ENCODE data around the gene CLECL1.

Gene CLECL1

DNA sequence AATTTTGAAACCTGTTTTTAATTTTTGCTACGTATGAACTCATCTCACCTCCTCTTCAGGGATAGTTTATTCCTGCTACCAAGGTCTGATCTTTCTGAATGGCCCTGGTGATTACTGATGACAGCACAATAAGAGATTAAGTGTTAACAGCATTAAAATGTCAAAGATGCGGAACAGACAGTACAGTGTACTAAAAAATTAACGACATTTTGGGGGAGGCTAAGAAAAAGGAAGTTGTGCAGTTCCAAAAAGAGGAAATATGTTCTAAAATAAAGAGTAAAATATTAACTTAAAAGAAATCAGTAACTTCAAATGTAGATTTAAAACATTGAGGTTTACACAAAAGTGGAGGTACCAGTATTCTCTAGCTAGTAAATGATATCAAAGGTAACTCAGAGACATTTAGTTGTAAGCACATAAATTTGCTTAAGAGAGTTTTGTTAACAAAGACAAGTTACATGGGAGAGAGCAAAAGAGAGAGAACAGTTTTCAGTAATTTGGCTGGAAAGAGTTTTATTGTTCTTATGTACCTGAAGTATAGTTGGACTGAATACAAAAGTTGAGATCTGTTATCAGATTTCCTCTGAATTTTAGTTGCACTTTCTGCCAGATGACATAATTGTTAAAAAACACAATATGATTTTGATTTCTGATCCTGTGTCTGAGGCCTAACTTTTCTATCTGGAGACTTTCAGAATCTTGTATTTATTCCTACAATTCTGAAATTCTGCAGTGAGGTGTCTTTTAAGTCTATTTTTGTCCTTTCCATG lies 4.2 kb upstream of the CLECL1 start:
- Histone ChIP-seq H3K27ac (ENCODE audit: poor library complexity, severe bottlenecking) (no peak overlapping the region), H3K9me3 (ENCODE audit: severe bottlenecking) (no peaks in the 10 kb centered on the region), H3K36me3 (ENCODE audit: low read depth) (no peaks in the 10 kb centered on the region), H3K4me1 (ENCODE audit: insufficient read depth, poor library complexity, severe bottlenecking) (no peaks in the 10 kb centered on the region), H3K4me3 (ENCODE audit: severe bottlenecking) (no peak overlapping the region), H3K27me3 (ENCODE audit: insufficient read depth, poor library complexity, severe bottlenecking) (no peaks in the 10 kb centered on the region)
- TF ChIP-seq, protein P1, sequence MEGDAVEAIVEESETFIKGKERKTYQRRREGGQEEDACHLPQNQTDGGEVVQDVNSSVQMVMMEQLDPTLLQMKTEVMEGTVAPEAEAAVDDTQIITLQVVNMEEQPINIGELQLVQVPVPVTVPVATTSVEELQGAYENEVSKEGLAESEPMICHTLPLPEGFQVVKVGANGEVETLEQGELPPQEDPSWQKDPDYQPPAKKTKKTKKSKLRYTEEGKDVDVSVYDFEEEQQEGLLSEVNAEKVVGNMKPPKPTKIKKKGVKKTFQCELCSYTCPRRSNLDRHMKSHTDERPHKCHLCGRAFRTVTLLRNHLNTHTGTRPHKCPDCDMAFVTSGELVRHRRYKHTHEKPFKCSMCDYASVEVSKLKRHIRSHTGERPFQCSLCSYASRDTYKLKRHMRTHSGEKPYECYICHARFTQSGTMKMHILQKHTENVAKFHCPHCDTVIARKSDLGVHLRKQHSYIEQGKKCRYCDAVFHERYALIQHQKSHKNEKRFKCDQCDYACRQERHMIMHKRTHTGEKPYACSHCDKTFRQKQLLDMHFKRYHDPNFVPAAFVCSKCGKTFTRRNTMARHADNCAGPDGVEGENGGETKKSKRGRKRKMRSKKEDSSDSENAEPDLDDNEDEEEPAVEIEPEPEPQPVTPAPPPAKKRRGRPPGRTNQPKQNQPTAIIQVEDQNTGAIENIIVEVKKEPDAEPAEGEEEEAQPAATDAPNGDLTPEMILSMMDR (IDR thresholded peaks at IDR 0.05; ENCODE audit: poor library complexity, severe bottlenecking) = no peak
- ATAC-seq (ENCODE audit: low read depth) = no peak
- DNase-seq (ENCODE audit: low spot score) = no peak

DNA sequence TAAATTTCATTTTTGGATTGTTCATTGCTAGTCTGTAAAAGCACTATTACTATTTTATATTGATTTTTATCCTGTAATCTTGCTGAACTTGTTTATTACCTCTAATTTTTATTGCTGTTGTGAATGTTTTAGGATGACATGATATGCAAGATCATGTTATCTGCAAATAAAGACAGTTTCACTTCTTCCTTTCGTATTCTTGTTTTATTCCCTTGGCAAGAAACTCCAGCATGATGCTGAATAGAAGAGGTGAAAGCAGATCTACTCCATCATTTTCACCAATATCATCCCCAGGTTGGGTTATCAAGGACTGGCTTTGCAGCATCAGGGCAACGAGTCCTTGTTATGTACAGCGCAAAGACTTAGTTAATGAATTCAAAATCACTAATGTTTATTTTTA lies 2.7 kb upstream of the CLECL1 start:
- H3K4me1 ChIP-seq (ENCODE audit: insufficient read depth, poor library complexity, severe bottlenecking) = no peaks in the 10 kb centered on the region
- H3K36me3 ChIP-seq (ENCODE audit: low read depth) = no peaks in the 10 kb centered on the region
- no peak for ATAC-seq (ENCODE audit: low read depth)

DNA sequence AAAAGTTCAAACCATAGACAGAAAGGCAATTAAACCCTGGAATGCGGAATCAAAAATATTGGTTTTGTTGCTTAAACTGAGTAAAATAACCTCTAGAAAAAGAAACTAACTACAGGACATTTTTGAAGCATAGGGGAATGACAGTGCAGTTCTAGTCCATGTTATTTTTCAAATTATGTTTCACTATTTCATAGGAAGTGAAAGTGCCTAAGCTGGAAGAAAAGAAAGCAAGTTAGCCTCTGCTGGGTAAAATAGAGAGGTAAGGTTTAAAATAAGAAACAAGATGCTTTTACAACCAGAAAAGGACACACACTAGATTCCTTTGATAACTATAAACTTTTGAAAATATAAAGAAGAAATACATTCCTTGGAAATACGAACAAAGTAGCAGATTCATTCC lies 1.1 kb downstream of the CLECL1 start:
- Histone ChIP-seq H3K4me1 (ENCODE audit: insufficient read depth, poor library complexity, severe bottlenecking) (peaks cover 8% of the 10 kb centered on the region), H3K27me3 (ENCODE audit: insufficient read depth, poor library complexity, severe bottlenecking) (no peaks in the 10 kb centered on the region), H3K36me3 (ENCODE audit: low read depth) (no peaks in the 10 kb centered on the region), H3K27ac (ENCODE audit: poor library complexity, severe bottlenecking) (no peak overlapping the region), H3K9me3 (ENCODE audit: severe bottlenecking) (no peaks in the 10 kb centered on the region), H3K4me3 (ENCODE audit: severe bottlenecking) (no peak overlapping the region)
- TF ChIP-seq, protein P1 (IDR thresholded peaks at IDR 0.05; ENCODE audit: poor library complexity, severe bottlenecking) = no peak
- DNase-seq (ENCODE audit: low spot score) (no peak), ATAC-seq (ENCODE audit: low read depth) (no peak)

More for the DNA sequence above, 2.7 kb upstream of the CLECL1 start:
- no peaks in the 10 kb centered on the region for H3K9me3 ChIP-seq (ENCODE audit: severe bottlenecking)
- H3K27me3 ChIP-seq (ENCODE audit: insufficient read depth, poor library complexity, severe bottlenecking) = no peaks in the 10 kb centered on the region
- H3K4me3 ChIP-seq (ENCODE audit: severe bottlenecking) = no peak overlapping the region
- TF ChIP-seq, protein P1 (IDR thresholded peaks at IDR 0.05; ENCODE audit: poor library complexity, severe bottlenecking) = no peak
- H3K27ac ChIP-seq (ENCODE audit: poor library complexity, severe bottlenecking) = no peak overlapping the region
- no peak for DNase-seq (ENCODE audit: low spot score)

DNA sequence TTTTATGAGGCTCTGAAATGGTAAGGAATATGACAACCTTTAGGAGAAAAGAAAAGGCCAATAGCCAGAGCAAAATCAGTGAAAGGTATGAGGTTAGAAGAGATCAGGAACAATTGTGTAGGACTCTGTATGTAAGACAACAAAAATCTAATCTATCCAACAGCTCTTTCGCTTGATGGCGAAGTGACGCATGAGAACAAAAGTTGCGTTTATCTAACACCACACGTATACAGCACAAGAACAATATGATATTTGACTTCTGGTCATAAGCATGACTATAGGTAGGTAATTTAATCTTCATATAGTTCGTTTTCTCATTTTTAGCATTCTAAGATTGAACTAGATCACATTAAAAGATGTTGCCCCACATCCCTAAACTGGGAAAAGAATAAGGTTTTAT lies 1.5 kb downstream of the CLECL1 start:
- Histone ChIP-seq H3K36me3 (ENCODE audit: low read depth) (no peaks in the 10 kb centered on the region), H3K4me3 (ENCODE audit: severe bottlenecking) (no peak overlapping the region), H3K9me3 (ENCODE audit: severe bottlenecking) (no peaks in the 10 kb centered on the region), H3K27me3 (ENCODE audit: insufficient read depth, poor library complexity, severe bottlenecking) (no peaks in the 10 kb centered on the region), H3K27ac (ENCODE audit: poor library complexity, severe bottlenecking) (no peak overlapping the region), H3K4me1 (ENCODE audit: insufficient read depth, poor library complexity, severe bottlenecking) (peaks cover 8% of the 10 kb centered on the region)
- DNase-seq (ENCODE audit: low spot score) (no peak), ATAC-seq (ENCODE audit: low read depth) (no peak)
- TF ChIP-seq, protein P1 (IDR thresholded peaks at IDR 0.05; ENCODE audit: poor library complexity, severe bottlenecking) = no peak

DNA sequence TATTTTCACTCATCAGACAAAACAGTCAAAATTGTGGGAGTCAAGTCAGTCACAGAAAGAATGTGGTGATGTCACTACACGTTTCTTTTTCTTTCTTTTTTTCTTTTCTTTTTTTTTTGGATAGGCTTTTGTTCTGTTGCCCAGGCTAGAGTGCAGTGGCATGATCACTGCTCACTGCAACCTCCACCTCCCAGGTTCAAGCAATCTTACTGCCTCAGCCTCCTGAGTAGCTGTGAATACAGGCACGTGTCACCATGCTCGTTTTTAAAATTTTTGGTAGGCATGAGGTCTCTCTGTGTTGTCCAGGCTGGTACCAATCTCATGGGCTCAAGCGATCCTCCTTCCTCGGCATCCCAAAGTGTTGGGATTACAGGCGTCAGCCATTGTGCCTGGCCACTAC lies 2.3 kb downstream of the CLECL1 start:
- Histone ChIP-seq H3K4me3 (ENCODE audit: severe bottlenecking) (no peak overlapping the region), H3K4me1 (ENCODE audit: insufficient read depth, poor library complexity, severe bottlenecking) (peaks cover 11% of the 10 kb centered on the region), H3K27ac (ENCODE audit: poor library complexity, severe bottlenecking) (no peak overlapping the region), H3K9me3 (ENCODE audit: severe bottlenecking) (no peaks in the 10 kb centered on the region), H3K36me3 (ENCODE audit: low read depth) (no peaks in the 10 kb centered on the region), H3K27me3 (ENCODE audit: insufficient read depth, poor library complexity, severe bottlenecking) (no peaks in the 10 kb centered on the region)
- no peak for ATAC-seq (ENCODE audit: low read depth)
- TF ChIP-seq, protein P1 (IDR thresholded peaks at IDR 0.05; ENCODE audit: poor library complexity, severe bottlenecking) = no peak
- DNase-seq (ENCODE audit: low spot score) = no peak

All from RWPE2 (cell line).